HepG2 (cell line): ENCODE measurements around the gene STX10. TPM values are rescaled to one million over a fixed set of nuclear protein-coding genes. Genes with fewer than 3 reads are reported as not detected.
A peak's percentile ranks its signal among the peaks of the same experiment; 100 is the strongest.

ENCODE experiments used
- DR1 ChIP-seq: sonication (generic); formaldehyde crosslinking; IDR thresholded peaks from 2 replicates; pipeline ENCODE4 v1.8.0; 2021; ENCODE audit warnings: mild to moderate bottlenecking, missing genetic modification reagents, inconsistent platforms
- MTF1 ChIP-seq: sonication (generic); formaldehyde crosslinking; IDR thresholded peaks from 2 replicates; pipeline ENCODE4 v1.5.0; 2020; ENCODE audit warnings: missing genetic modification reagents
- NFIB ChIP-seq: sonication (generic); formaldehyde crosslinking; IDR thresholded peaks from 2 replicates; pipeline ENCODE4 v1.9.0; 2021; ENCODE audit warnings: missing genetic modification reagents, mild to moderate bottlenecking, borderline replicate concordance
- RFX1 ChIP-seq: fragments of 450-650 bp; IDR thresholded peaks from 2 replicates; pipeline ENCODE4 v1.6.1; 2017
- RFX3 ChIP-seq: IDR thresholded peaks from 2 replicates; pipeline ENCODE4 v1.6.1; 2016; ENCODE audit warnings: missing biosample characterization, missing genetic modification reagents
- RXRA ChIP-seq: sonication (generic); formaldehyde crosslinking; IDR thresholded peaks from 2 replicates; pipeline ENCODE4 v1.5.1; 2020; ENCODE audit warnings: missing genetic modification reagents
- SAP130 ChIP-seq: IDR thresholded peaks from 2 replicates; pipeline ENCODE4 v1.6.1; 2016; ENCODE audit warnings: low read depth
- SNRNP70 ChIP-seq: fragments of 200-400 bp; formaldehyde crosslinking; IDR thresholded peaks from 2 replicates; pipeline ENCODE4 v1.6.1; 2017; ENCODE audit warnings: mild to moderate bottlenecking, low read depth, low read length, moderate library complexity
- SP1 ChIP-seq, 2 experiments: fragments of 450-650 bp in 1 of 2; sonication (generic) in 1 of 2; formaldehyde crosslinking in 1 of 2; IDR thresholded peaks; 2 replicates each; pipeline versions ENCODE4 v1.4.0 to v1.6.1; 2016 to 2020; ENCODE audit warnings: missing genetic modification reagents in 1 of 2
- TAF1 ChIP-seq: sonication (generic); formaldehyde crosslinking; IDR thresholded peaks from 2 replicates; pipeline ENCODE4 v1.4.0; 2020; ENCODE audit warnings: missing genetic modification reagents
- ZKSCAN8 ChIP-seq: IDR thresholded peaks from 2 replicates; pipeline ENCODE4 v1.6.1; 2016; ENCODE audit warnings: borderline replicate concordance, missing genetic modification reagents, missing compliant biosample characterization
- ZNF180 ChIP-seq: sonication (generic); formaldehyde crosslinking; IDR thresholded peaks from 2 replicates; pipeline ENCODE4 v1.4.0; 2020; ENCODE audit warnings: low read depth, missing genetic modification reagents, borderline replicate concordance
- ZNF260 ChIP-seq: sonication (generic); formaldehyde crosslinking; IDR thresholded peaks from 2 replicates; pipeline ENCODE4 v1.4.0; 2020; ENCODE audit warnings: missing genetic modification reagents, low read depth, mild to moderate bottlenecking, borderline replicate concordance
- ZNF34 ChIP-seq: sonication (generic); formaldehyde crosslinking; IDR thresholded peaks from 2 replicates; pipeline ENCODE4 v1.4.0; 2020; ENCODE audit warnings: mild to moderate bottlenecking, missing genetic modification reagents, borderline replicate concordance
- ZNF530 ChIP-seq: sonication (generic); formaldehyde crosslinking; IDR thresholded peaks from 2 replicates; pipeline ENCODE4 v1.5.0; 2020; ENCODE audit warnings: low read depth, mild to moderate bottlenecking, missing genetic modification reagents
- polyA plus RNA-seq, 8 experiments: library from polyadenylated mRNA; depleted of rRNA in 3 of 8; stranded (reverse) in 7 of 8; unstranded in 1 of 8; fragments of >200 nt; fragmentation: Illumina TruSeq in 4 of 8; extraction: Trizol in 4 of 8; gene quantifications; 2 replicates each; pipeline versions ENCODE4 v1.2.1 to v1.2.3, GENCODE V29; 2011 to 2016; ENCODE audit warnings: low read depth in 4 of 8, missing spikeins in 1 of 8, mixed read lengths in 1 of 8; ENCODE audit not compliant: insufficient read depth in 1 of 8
- total RNA-seq, 5 experiments: library from RNA; depleted of rRNA; stranded (reverse); fragments of >200 nt; fragmentation: Illumina TruSeq; extraction: Trizol; gene quantifications; 2 replicates each; pipeline ENCODE4 v1.2.3, GENCODE V29; 2016; ENCODE audit warnings: low read depth in 1 of 5
- TF ChIP-seq, protein P1 (sequence below): sonication (generic); formaldehyde crosslinking; IDR thresholded peaks from 2 replicates; pipeline ENCODE4 v1.5.1; 2020; ENCODE audit warnings: mild to moderate bottlenecking, missing genetic modification reagents, borderline replicate concordance
- TF ChIP-seq, protein P2 (sequence below): sonication (generic); formaldehyde crosslinking; IDR thresholded peaks from 2 replicates; pipeline ENCODE4 v1.9.0; 2021; ENCODE audit warnings: mild to moderate bottlenecking, missing genetic modification reagents
- TF ChIP-seq, protein P3 (sequence below): sonication (generic); formaldehyde crosslinking; IDR thresholded peaks from 2 replicates; pipeline ENCODE4 v1.5.0; 2020; ENCODE audit warnings: missing genetic modification reagents, mild to moderate bottlenecking, borderline replicate concordance

The STX10 gene
- total and polyA plus RNA-seq, 2 of the 13 experiments (the other 11 are each of a cell fraction or from before 2014, with no cell fraction given) = 47.9 to 66.4 TPM

DNA sequence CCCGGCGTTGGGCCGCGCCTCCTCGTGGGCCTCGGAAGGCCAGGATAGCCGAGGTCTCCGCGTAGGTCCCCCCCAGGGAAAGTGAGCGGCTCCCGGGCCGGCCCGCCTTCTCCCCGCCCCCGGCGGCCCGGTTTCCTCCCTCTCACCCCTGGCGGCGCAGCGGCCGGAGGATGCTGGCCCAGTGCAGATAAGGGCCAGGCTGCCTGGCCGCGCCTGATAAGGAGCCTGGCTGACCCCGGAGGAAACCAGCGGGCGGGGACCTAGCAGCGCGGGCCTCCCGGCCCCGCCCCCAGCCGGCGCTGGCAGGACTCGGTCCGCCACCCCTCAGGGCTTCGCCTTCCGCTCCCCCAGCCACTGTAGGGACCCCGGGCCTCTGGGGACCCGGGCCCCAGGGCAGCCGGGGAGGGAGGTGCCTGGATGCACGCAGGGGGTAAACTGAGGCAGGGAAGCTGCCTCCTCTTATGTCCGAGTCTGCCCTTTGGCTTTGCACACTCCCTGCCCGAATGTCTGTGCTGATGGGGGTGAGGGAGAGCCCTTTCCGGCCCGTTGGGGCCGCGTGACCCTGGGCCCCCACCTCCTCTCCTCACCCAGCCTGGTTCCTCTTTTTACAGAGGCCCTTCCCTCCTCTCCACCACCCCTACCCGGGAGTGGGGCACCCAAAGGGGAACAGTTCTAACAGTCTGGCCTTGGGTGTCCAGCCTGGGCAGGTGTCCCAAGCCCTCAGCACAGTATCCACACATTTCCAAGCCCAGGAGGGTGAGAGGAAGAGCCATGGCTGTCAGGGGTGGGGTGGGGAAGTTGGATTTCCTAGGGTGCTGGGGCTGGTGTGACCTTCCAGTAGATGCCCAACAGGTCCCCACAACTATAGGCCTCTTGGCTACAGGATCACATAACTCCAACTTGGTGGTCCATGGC, 47.3 kb downstream of the STX10 start, which contains the start of gene LYL1 (continued):
- TF ChIP-seq, protein P1, sequence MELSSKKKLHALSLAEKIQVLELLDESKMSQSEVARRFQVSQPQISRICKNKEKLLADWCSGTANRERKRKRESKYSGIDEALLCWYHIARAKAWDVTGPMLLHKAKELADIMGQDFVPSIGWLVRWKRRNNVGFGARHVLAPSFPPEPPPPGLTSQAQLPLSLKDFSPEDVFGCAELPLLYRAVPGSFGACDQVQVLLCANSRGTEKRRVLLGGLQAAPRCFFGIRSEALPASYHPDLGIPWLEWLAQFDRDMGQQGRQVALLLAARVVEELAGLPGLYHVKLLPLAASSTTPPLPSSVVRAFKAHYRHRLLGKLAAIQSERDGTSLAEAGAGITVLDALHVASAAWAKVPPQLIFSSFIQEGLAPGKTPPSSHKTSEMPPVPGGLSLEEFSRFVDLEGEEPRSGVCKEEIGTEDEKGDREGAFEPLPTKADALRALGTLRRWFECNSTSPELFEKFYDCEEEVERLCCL (CRISPR knock-in tag) = peak; percentile 50; the same call in 1 of the 2 replicates
- TF ChIP-seq MTF1 (no peak), SP1 (IDR thresholded peaks at IDR 0.05) (no peak), SP1 (CRISPR knock-in tag; IDR thresholded peaks at IDR 0.05) (no peak), SAP130 (CRISPR knock-in tag) (peak; percentile 52; the same call in 1 of the 2 replicates), RFX1 (no peak), ZKSCAN8 (CRISPR knock-in tag) (no peak), ZNF34 (CRISPR knock-in tag) (no peak), NFIB (CRISPR knock-in tag) (no peak), ZNF260 (no peak), TAF1 (CRISPR knock-in tag) (no peak; the same call in 1 of the 2 replicates), DR1 (CRISPR knock-in tag) (no peak), RFX3 (no peak), ZNF530 (CRISPR knock-in tag) (no peak), SNRNP70 (no peak), ZNF180 (CRISPR knock-in tag) (no peak), RXRA (peak; percentile 62; the same call in 1 of the 2 replicates)
- TF ChIP-seq, protein P2, sequence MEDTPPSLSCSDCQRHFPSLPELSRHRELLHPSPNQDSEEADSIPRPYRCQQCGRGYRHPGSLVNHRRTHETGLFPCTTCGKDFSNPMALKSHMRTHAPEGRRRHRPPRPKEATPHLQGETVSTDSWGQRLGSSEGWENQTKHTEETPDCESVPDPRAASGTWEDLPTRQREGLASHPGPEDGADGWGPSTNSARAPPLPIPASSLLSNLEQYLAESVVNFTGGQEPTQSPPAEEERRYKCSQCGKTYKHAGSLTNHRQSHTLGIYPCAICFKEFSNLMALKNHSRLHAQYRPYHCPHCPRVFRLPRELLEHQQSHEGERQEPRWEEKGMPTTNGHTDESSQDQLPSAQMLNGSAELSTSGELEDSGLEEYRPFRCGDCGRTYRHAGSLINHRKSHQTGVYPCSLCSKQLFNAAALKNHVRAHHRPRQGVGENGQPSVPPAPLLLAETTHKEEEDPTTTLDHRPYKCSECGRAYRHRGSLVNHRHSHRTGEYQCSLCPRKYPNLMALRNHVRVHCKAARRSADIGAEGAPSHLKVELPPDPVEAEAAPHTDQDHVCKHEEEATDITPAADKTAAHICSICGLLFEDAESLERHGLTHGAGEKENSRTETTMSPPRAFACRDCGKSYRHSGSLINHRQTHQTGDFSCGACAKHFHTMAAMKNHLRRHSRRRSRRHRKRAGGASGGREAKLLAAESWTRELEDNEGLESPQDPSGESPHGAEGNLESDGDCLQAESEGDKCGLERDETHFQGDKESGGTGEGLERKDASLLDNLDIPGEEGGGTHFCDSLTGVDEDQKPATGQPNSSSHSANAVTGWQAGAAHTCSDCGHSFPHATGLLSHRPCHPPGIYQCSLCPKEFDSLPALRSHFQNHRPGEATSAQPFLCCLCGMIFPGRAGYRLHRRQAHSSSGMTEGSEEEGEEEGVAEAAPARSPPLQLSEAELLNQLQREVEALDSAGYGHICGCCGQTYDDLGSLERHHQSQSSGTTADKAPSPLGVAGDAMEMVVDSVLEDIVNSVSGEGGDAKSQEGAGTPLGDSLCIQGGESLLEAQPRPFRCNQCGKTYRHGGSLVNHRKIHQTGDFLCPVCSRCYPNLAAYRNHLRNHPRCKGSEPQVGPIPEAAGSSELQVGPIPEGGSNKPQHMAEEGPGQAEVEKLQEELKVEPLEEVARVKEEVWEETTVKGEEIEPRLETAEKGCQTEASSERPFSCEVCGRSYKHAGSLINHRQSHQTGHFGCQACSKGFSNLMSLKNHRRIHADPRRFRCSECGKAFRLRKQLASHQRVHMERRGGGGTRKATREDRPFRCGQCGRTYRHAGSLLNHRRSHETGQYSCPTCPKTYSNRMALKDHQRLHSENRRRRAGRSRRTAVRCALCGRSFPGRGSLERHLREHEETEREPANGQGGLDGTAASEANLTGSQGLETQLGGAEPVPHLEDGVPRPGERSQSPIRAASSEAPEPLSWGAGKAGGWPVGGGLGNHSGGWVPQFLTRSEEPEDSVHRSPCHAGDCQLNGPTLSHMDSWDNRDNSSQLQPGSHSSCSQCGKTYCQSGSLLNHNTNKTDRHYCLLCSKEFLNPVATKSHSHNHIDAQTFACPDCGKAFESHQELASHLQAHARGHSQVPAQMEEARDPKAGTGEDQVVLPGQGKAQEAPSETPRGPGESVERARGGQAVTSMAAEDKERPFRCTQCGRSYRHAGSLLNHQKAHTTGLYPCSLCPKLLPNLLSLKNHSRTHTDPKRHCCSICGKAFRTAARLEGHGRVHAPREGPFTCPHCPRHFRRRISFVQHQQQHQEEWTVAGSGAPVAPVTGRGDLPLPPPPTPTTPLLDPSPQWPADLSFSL (CRISPR knock-in tag) = no peak
- TF ChIP-seq, protein P3, sequence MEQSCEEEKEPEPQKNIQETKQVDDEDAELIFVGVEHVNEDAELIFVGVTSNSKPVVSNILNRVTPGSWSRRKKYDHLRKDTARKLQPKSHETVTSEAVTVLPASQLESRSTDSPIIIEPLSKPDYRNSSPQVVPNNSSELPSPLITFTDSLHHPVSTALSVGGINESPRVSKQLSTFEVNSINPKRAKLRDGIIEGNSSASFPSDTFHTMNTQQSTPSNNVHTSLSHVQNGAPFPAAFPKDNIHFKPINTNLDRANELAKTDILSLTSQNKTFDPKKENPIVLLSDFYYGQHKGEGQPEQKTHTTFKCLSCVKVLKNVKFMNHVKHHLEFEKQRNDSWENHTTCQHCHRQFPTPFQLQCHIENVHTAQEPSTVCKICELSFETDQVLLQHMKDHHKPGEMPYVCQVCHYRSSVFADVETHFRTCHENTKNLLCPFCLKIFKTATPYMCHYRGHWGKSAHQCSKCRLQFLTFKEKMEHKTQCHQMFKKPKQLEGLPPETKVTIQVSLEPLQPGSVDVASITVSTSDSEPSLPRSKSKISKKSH (CRISPR knock-in tag) = no peak
